GM21528 (cell line): ENCODE results near the gene ERBIN.
"Not testable (repeated sequence)": the region's sequence is repeated elsewhere in the genome, so short reads cannot be mapped to it uniquely, and the experiment has no call there.

Source experiments
- ATAC-seq: cut with Tn5 transposase; IDR thresholded peaks from one replicate; pipeline ENCODE4 v1.9.1; 2021; ENCODE audit warnings: mild to moderate bottlenecking, moderate library complexity; ENCODE audit not compliant: unreplicated experiment, low FRiP score

ERBIN gene, protein sequence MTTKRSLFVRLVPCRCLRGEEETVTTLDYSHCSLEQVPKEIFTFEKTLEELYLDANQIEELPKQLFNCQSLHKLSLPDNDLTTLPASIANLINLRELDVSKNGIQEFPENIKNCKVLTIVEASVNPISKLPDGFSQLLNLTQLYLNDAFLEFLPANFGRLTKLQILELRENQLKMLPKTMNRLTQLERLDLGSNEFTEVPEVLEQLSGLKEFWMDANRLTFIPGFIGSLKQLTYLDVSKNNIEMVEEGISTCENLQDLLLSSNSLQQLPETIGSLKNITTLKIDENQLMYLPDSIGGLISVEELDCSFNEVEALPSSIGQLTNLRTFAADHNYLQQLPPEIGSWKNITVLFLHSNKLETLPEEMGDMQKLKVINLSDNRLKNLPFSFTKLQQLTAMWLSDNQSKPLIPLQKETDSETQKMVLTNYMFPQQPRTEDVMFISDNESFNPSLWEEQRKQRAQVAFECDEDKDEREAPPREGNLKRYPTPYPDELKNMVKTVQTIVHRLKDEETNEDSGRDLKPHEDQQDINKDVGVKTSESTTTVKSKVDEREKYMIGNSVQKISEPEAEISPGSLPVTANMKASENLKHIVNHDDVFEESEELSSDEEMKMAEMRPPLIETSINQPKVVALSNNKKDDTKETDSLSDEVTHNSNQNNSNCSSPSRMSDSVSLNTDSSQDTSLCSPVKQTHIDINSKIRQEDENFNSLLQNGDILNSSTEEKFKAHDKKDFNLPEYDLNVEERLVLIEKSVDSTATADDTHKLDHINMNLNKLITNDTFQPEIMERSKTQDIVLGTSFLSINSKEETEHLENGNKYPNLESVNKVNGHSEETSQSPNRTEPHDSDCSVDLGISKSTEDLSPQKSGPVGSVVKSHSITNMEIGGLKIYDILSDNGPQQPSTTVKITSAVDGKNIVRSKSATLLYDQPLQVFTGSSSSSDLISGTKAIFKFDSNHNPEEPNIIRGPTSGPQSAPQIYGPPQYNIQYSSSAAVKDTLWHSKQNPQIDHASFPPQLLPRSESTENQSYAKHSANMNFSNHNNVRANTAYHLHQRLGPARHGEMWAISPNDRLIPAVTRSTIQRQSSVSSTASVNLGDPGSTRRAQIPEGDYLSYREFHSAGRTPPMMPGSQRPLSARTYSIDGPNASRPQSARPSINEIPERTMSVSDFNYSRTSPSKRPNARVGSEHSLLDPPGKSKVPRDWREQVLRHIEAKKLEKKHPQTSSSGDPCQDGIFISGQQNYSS (N-terminal part only)

DNA sequence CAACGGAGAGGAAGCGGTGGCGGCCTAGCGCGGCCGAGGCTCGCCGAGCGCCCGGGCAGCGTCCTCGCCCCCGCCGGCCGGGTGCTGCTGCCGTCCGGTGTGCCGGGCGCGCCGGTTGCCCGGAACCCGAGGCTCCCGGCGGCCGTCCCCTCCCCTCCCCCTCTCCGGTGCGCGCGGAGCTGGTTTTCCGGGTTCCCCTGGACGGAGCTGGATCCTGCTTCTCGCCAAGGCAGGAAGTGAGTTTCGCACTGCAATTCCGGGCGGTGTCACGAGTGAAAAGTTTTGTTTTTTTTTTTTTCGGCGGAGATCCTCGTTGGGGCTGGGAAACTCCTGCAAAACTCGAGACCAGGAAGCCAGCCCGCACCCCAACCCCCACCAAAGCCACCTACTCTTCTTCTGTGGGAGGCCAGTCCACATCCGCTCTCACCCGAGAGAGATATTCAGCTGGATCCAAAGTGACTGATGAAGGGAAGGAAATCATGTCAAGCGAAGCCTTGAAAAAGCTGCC lies at the start of gene ERBIN:
ERBIN (plus strand) TSS at position 300 of the 508 bp plus-strand sequence. CDS start 66,144 bp downstream, outside the sequence.
- ATAC-seq = peak; percentile 32

- ATAC-seq = no peak
Measured at GRCh38 chr5:65876970-65877369, 49.4 kb upstream of the ERBIN start.

DNA sequence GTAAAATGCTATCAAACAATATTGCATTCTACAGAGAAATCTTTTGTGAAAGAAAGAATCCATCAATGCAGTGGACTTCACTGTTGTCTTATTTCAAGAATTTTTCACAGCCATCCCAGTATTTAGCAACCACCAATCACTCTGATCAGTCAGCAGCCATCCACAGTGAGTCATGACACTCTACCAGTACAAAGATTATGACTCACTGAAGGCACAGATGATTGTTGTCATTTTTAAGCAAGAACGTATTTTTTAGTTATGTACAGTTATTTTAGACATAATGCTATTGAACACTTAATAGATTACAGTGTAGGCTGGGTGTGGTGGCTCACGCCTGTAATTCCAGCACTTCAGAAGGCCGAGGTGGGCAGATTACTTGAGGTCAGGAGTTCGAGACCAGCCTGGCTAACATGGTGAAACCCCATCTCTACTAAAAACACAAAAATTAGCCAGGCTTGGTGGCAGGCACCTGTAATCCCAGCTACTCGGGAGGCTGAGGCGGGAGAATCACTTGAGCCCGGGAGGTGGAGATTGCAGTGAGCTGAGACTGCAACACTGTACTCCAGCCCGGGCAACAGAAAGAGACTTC lies 46.6 kb upstream of the ERBIN start:
- ATAC-seq = not testable (repeated sequence)

DNA sequence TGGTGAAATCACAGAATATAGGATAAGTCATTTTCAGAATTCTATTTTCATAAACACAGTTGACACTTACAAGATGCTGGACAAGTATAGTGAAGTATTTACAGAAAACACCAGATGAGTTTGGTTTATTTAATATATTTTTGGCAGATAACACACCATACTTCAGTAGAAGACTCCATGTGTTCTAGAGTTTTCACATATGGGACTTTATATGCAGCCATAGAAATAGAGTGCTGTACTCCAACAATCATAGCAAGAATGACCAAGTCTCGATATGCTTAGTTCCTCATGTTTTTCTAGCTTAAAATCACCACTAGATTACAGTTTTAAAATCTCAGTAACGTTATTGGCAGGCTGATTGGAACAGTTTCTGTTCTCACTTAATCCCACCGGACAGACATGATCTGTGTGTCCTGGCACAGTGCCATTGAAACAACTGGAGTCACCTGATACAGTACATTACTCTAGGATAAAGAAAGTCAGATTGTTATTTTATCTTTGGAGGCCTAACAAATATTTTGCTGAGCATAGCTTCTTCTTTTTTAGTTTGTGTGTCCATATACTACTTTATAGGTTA lies 45.8 kb upstream of the ERBIN start:
- no peak for ATAC-seq

GRCh38 chr5:65882278-65882677 lies 44.1 kb upstream of the ERBIN start:
- ATAC-seq = no peak

GRCh38 chr5:65883461-65883860 lies 42.9 kb upstream of the ERBIN start:
- ATAC-seq = no peak

GRCh38 chr5:65886387-65886786 lies 40.0 kb upstream of the ERBIN start:
- no peak for ATAC-seq

- not testable (repeated sequence) for ATAC-seq
Measured at GRCh38 chr5:65892024-65892423, 34.4 kb upstream of the ERBIN start.

- no peak for ATAC-seq
Measured at GRCh38 chr5:65892801-65893200, 33.6 kb upstream of the ERBIN start.

- no peak for ATAC-seq
Measured at GRCh38 chr5:65893749-65894430, 32.5 kb upstream of the ERBIN start.

DNA sequence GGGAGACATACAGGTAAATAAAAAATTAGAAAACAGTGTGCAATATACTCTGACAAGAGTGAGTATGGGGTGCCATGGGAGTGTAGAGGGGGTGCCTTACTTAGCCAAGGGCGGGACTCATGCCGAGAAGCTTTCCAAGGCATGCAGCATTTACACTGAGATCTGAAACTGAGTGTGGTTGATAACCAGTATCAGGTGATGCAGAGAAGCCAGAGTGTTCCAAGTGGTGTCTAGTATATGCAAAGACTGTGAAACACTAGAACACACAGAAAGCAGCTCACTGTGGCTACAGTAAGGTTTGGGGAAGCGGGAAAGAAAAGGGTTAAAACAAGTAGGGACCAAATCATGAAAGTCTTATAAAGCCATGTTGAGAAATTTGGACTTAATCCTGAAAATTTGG lies 30.5 kb upstream of the ERBIN start:
- ATAC-seq = no peak

DNA sequence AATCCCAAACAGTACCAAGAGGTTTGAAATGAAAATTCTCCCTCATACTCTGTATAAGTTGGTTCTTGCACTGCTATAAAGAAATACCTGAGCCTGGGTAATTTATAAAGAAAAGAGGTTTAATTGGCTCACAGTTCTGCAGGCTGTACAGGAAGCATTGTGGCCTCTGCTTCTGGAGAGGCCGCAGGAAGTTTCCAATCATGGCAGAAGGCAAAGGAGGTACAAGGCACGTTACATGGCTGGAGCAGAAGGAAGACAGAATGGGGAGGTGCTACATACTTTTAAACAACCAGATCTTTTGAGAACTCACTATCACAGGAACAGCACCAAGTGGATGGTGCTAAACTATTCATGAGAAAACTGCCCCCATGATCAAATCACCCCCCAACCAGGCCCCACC lies 25.6 kb upstream of the ERBIN start:
- ATAC-seq = no peak

DNA sequence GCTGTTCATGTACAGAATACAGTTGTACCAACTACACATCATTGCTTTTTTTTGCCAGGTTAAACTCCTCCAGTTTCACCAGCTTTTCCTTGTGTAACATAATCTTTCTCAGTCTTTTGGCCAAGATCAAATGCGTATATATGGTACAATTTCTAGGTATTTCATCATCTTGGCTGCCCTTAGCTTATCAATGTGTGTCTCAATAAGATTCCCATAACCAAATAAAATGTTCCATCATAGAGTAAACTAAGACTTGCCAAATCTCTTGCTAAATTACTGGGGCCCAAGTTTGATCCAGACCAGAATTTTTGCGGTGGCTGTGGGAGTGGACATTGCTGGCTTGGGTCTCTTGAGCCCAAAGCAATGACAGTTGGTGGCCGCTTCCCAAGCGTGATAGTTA lies 24.3 kb upstream of the ERBIN start:
- no peak for ATAC-seq

GRCh38 chr5:65903581-65903980 lies 22.8 kb upstream of the ERBIN start:
- ATAC-seq = no peak

DNA sequence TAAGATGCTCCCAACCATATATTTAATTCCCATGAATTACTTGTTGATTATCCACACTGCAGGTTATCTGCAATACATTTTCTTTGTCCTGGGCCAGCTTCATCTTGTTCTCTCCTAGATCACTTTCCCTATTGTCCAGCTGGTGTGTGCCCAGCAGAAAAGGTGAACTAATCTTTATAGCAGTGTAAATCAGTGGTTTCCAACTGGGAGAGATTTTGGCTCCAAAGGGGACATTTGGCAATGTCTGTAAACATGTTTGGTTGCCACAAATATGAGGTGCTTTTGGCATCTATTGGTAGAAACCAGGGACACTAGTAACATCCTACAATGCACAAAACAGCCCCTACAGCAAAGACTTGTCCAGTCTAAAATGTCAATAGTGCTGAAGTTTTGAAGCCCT lies 20.1 kb upstream of the ERBIN start:
- no peak for ATAC-seq

- ATAC-seq = no peak
Measured at GRCh38 chr5:65907135-65907534, 19.2 kb upstream of the ERBIN start.

DNA sequence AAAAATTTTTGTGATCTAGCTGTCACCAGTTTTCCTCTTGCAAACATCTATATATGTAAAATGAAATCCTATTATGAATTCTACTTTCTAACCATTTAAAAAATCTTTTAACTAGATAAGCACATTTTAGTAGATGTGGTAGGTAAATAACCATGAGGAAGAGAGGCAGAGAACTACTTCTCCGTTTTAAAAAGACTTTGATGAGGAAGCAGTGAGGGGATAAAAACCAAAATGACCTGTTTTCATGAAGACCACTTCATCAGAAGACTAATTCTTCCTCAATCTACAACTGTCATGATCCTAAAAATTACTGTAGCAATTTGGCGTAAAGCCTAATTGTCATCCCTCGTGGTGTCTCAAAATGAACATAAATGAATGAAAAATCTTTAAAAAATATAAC lies 15.7 kb upstream of the ERBIN start:
- ATAC-seq = no peak

DNA sequence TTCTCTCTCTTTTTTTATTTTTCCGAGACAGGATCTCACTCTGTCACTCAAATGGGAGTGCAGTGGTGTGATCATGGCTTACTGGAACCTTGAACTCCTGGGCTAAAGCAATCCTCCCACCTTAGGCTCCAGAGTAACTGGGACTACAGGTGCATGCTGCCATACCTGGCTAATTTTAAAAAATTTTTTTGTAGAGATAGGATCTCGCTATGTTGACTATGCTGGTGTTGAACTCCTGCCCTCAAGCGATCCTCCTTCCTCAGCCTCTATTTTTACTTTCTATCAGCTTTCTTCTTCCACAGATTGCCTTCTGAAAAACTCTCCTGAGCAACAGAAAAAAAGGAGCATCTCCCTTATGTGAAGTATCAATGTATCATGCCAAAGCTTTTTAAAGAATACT lies 14.1 kb upstream of the ERBIN start:
- ATAC-seq = no peak

GRCh38 chr5:65913519-65913918 lies 12.9 kb upstream of the ERBIN start:
- ATAC-seq = no peak
